Epithelial cell of prostate (primary cell): ENCODE data around the gene CPLX4.
"Not testable (repeated sequence)": the region's sequence is repeated elsewhere in the genome, so short reads cannot be mapped to it uniquely, and the experiment has no call there.

Experiments
- DNase-seq: peaks from one replicate; pipeline ENCODE4 v3.0.0-alpha.2; 2011; ENCODE audit warnings: low read depth, low spot score
- H3K27ac ChIP-seq: fragments of 450-650 bp; 2 replicates; pipeline ENCODE4 v1.5.1; 2017; ENCODE audit warnings: mild to moderate bottlenecking

CPLX4 gene

GRCh38 chr18:59272221-59272888, 46.1 kb downstream of the CPLX4 start:
- H3K27ac ChIP-seq: no peak overlapping the region
- no peak for DNase-seq

GRCh38 chr18:59271606-59272220, 46.7 kb downstream of the CPLX4 start:
- DNase-seq: no peak
- no peak overlapping the region for H3K27ac ChIP-seq

GRCh38 chr18:59270689-59271257, 47.7 kb downstream of the CPLX4 start:
- no peak for DNase-seq
- no peak overlapping the region for H3K27ac ChIP-seq

GRCh38 chr18:59269563-59270119, 48.8 kb downstream of the CPLX4 start:
- H3K27ac ChIP-seq: no peak overlapping the region
- DNase-seq: no peak

- no peak for DNase-seq
- no peak overlapping the region for H3K27ac ChIP-seq
Measured at GRCh38 chr18:59268721-59269562, 49.5 kb downstream of the CPLX4 start.

- no peak for DNase-seq
- no peak overlapping the region for H3K27ac ChIP-seq
Measured at GRCh38 chr18:59268127-59268720, 50.2 kb downstream of the CPLX4 start.

- H3K27ac ChIP-seq: no peak overlapping the region
- no peak for DNase-seq
Measured at GRCh38 chr18:59267503-59268126, 50.8 kb downstream of the CPLX4 start.

GRCh38 chr18:59266886-59267502, 51.5 kb downstream of the CPLX4 start:
- no peak for DNase-seq
- H3K27ac ChIP-seq: no peak overlapping the region

GRCh38 chr18:59266459-59266858, 52.0 kb downstream of the CPLX4 start:
- no peak overlapping the region for H3K27ac ChIP-seq
- no peak for DNase-seq

GRCh38 chr18:59265974-59266369, 52.5 kb downstream of the CPLX4 start:
- no peak for DNase-seq
- no peak overlapping the region for H3K27ac ChIP-seq

GRCh38 chr18:59265246-59265973, 53.0 kb downstream of the CPLX4 start:
- no peak for DNase-seq
- no peak overlapping the region for H3K27ac ChIP-seq

- no peak for DNase-seq
- no peak overlapping the region for H3K27ac ChIP-seq
Measured at GRCh38 chr18:59264651-59265245, 53.7 kb downstream of the CPLX4 start.

GRCh38 chr18:59264121-59264571, 54.3 kb downstream of the CPLX4 start:
- no peak overlapping the region for H3K27ac ChIP-seq
- no peak for DNase-seq

GRCh38 chr18:59263661-59264060, 54.8 kb downstream of the CPLX4 start:
- no peak for DNase-seq
- H3K27ac ChIP-seq: no peak overlapping the region

GRCh38 chr18:59262243-59262642, 56.2 kb downstream of the CPLX4 start:
- H3K27ac ChIP-seq, DNase-seq: not testable (repeated sequence)

GRCh38 chr18:59261842-59262241, 56.6 kb downstream of the CPLX4 start:
- not testable (repeated sequence) for DNase-seq

GRCh38 chr18:59255491-59255890, 63.0 kb downstream of the CPLX4 start:
- H3K27ac ChIP-seq, DNase-seq: not testable (repeated sequence)

More at GRCh38 chr18:59261842-59262241, 56.6 kb downstream of the CPLX4 start:
- H3K27ac ChIP-seq: not testable (repeated sequence)

GRCh38 chr18:59249199-59249774, 69.2 kb downstream of the CPLX4 start:
- DNase-seq: no peak
- H3K27ac ChIP-seq: no peak overlapping the region
